ENCODE data around the gene DRICH1.
"Not testable (repeated sequence)": the region's sequence is repeated elsewhere in the genome, so short reads cannot be mapped to it uniquely, and the experiment has no call there.

DRICH1 gene

DNA sequence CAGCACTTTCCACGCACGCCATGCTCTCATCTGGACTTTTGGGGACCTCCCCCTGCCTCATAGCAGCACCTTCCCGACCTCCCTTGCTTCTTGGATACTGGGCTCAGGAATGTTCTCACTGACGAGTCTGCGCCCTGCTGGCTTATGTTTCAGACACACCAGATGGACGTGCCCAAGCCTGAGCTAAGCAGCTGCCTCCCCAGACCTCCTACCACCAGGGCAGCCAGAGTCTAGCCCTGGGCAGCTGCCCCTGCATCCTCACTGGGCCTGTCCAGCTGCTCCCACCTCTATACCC is 45.5 kb upstream of the DRICH1 start:
- H3K27ac ChIP-seq (replicated peaks) = no peak overlapping the region
- DNase-seq (ENCODE audit: low read depth in 1 of 2, low spot score in 1 of 2) = no peak
- TF ChIP-seq, protein P1, sequence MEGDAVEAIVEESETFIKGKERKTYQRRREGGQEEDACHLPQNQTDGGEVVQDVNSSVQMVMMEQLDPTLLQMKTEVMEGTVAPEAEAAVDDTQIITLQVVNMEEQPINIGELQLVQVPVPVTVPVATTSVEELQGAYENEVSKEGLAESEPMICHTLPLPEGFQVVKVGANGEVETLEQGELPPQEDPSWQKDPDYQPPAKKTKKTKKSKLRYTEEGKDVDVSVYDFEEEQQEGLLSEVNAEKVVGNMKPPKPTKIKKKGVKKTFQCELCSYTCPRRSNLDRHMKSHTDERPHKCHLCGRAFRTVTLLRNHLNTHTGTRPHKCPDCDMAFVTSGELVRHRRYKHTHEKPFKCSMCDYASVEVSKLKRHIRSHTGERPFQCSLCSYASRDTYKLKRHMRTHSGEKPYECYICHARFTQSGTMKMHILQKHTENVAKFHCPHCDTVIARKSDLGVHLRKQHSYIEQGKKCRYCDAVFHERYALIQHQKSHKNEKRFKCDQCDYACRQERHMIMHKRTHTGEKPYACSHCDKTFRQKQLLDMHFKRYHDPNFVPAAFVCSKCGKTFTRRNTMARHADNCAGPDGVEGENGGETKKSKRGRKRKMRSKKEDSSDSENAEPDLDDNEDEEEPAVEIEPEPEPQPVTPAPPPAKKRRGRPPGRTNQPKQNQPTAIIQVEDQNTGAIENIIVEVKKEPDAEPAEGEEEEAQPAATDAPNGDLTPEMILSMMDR (IDR thresholded peaks at IDR 0.05; ENCODE audit: insufficient read depth, low read length) = no peak
- TF ChIP-seq SPI1 (IDR thresholded peaks at IDR 0.05; ENCODE audit: borderline replicate concordance, low read depth) (no peak), GABPA (IDR thresholded peaks at IDR 0.05; ENCODE audit: low read depth) (no peak), POLR2AphosphoS5 (IDR thresholded peaks at IDR 0.05; ENCODE audit: low read depth) (no peak)
- TF ChIP-seq, protein P2, sequence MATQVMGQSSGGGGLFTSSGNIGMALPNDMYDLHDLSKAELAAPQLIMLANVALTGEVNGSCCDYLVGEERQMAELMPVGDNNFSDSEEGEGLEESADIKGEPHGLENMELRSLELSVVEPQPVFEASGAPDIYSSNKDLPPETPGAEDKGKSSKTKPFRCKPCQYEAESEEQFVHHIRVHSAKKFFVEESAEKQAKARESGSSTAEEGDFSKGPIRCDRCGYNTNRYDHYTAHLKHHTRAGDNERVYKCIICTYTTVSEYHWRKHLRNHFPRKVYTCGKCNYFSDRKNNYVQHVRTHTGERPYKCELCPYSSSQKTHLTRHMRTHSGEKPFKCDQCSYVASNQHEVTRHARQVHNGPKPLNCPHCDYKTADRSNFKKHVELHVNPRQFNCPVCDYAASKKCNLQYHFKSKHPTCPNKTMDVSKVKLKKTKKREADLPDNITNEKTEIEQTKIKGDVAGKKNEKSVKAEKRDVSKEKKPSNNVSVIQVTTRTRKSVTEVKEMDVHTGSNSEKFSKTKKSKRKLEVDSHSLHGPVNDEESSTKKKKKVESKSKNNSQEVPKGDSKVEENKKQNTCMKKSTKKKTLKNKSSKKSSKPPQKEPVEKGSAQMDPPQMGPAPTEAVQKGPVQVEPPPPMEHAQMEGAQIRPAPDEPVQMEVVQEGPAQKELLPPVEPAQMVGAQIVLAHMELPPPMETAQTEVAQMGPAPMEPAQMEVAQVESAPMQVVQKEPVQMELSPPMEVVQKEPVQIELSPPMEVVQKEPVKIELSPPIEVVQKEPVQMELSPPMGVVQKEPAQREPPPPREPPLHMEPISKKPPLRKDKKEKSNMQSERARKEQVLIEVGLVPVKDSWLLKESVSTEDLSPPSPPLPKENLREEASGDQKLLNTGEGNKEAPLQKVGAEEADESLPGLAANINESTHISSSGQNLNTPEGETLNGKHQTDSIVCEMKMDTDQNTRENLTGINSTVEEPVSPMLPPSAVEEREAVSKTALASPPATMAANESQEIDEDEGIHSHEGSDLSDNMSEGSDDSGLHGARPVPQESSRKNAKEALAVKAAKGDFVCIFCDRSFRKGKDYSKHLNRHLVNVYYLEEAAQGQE (IDR thresholded peaks at IDR 0.05; ENCODE audit: insufficient replicate concordance, low read depth) = no peak

DNA sequence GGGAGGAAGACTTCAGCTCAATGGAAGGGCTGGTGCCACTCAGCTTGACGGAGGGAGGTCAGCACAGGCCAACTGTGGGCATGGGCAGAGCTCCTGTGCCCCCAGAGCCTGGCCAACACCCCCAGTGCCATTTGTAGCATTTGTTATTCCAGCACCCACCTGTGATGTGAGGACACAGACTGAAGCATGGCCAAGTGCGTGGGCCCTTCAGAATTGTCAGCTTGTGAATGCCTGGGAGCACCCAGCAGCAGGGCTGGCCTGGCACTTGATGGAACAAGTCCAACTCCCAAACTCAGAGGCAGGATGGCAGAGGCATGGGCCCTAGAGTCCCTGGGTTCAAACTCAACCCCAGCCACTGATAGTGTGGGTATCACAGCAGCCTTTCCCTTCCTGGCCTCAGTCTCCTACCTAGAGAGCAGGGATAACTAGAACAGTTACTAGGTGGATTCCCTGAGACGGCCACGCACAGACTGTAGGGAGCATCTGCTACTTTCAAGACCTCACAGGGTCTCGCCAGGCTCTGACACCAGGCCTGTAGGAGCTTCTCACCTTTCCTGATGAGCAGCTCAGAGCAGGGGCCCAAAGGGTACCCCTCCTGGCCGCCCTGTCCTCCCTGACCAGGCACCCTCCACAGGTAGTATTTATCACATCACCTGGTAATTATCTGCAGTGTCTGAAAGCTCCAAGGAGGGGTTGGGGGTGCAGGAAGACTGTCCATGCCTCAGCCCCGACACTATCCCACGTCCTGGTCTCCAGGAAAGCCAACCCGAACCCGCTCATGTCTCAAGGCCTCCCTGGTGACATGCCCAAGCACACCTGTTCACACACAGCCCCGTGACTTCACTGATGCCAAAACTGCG is 45.0 kb upstream of the DRICH1 start:
- not testable (repeated sequence) for DNase-seq (ENCODE audit: low read depth in 1 of 2, low spot score in 1 of 2); H3K27me3 ChIP-seq (ENCODE audit: insufficient read depth, poor library complexity, severe bottlenecking); H3K27ac ChIP-seq (replicated peaks)

More for the DNA sequence above, 45.5 kb upstream of the DRICH1 start:
- no peaks in the 10 kb centered on the region for H3K27me3 ChIP-seq (ENCODE audit: insufficient read depth, poor library complexity, severe bottlenecking)
- no peak overlapping the region for H3K4me3 ChIP-seq (replicated peaks; ENCODE audit: insufficient read depth, low read length)

DNA sequence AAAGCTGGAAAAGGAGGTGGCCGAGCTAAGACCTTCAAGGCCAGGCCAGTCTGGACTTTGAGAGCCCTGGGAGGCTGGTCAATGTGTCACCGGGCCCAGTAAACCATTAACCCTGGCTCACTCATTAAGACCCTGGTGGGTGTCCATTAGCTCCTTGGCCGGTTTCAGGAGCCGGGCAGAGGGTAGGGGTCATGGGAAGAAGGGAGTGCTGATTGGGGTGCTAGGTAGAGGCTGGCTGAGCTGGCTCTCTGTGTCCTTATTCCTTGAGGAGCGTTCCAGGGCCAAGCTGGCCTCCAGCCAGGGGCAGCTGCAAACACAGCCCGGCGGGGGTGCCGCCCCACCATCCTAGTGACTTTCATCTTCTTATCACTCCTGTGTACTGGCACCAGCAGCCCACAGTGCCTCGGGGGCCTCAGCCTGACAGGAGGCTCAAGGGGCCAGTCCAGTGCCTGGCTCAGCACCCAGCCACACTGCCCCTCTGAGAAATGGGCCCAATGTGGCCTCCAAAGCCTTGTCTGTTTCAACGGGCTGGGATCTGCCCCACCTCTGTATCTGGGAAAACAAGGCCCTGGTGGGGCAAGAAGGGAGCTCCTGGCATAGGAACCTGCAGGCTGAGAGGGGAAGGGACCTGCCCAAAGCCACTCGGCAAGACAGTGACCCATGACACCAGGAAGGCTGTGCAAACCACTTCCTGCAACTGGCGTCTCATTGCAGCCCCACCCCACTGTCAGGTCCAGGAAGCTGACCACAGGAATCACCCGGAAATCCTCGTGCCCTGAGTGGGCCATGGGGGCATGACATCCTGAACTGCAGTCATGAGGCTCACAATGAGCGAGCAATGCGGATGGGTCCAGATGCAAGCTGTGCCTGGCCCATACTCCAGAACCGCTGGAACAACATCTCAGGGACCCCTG is 43.6 kb upstream of the DRICH1 start:
- TF ChIP-seq, protein P1 (IDR thresholded peaks at IDR 0.05; ENCODE audit: insufficient read depth, low read length) = no peak
- TF ChIP-seq, protein P2 (IDR thresholded peaks at IDR 0.05; ENCODE audit: insufficient replicate concordance, low read depth) = no peak
- TF ChIP-seq GABPA (IDR thresholded peaks at IDR 0.05; ENCODE audit: low read depth) = no peak
- no peak for TF ChIP-seq POLR2AphosphoS5 (IDR thresholded peaks at IDR 0.05; ENCODE audit: low read depth)
- no peak for TF ChIP-seq SPI1 (IDR thresholded peaks at IDR 0.05; ENCODE audit: borderline replicate concordance, low read depth)
- Histone ChIP-seq H3K4me3 (replicated peaks; ENCODE audit: insufficient read depth, low read length) (no peak overlapping the region), H3K27me3 (ENCODE audit: insufficient read depth, poor library complexity, severe bottlenecking) (no peaks in the 10 kb centered on the region), H3K27ac (replicated peaks) (peak overlapping the region; percentile 57)
- peak in 1 of 2 experiments; percentile 44 for DNase-seq (ENCODE audit: low read depth in 1 of 2, low spot score in 1 of 2)

More for the DNA sequence above, 45.0 kb upstream of the DRICH1 start:
- not testable (repeated sequence) for H3K4me3 ChIP-seq (replicated peaks; ENCODE audit: insufficient read depth, low read length)

DNA sequence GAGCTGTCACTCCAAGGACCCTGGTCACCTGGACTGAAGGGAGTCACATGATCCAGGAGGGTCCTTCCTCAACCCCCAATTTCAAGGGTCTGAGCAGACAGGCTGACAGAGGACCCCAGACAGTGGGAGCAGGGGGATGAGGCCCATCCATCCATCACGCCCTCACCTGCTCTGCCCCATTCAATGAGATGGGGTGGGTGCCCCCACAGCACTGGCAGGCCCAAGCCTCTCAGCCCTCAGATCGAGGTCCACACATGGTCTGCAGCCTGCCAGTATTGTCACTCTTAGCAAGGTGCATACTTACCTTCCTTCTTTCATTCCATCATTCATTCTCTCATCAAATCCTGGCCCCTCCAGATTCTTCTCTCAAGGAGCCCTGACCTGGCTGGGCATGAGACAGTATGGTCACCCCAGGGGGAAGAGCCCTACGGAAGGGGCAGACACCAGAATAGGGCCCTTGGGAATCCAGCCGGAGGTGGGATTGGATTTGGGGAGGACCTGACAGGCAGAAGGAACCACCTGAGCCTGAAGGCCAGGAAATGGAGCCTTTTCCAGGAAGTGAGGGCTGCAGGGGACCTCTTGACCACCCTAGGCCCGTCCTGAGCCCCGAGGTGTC is 42.9 kb upstream of the DRICH1 start:
- H3K4me3 ChIP-seq (replicated peaks; ENCODE audit: insufficient read depth, low read length); H3K27ac ChIP-seq (replicated peaks); H3K27me3 ChIP-seq (ENCODE audit: insufficient read depth, poor library complexity, severe bottlenecking); DNase-seq (ENCODE audit: low read depth in 1 of 2, low spot score in 1 of 2): not testable (repeated sequence)
